ENCODE measurements around the gene NGB.
A peak's percentile ranks its signal among the peaks of the same experiment; 100 is the strongest.
"Not testable (repeated sequence)": the region's sequence is repeated elsewhere in the genome, so short reads cannot be mapped to it uniquely, and the experiment has no call there.

NGB gene, protein sequence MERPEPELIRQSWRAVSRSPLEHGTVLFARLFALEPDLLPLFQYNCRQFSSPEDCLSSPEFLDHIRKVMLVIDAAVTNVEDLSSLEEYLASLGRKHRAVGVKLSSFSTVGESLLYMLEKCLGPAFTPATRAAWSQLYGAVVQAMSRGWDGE

DNA sequence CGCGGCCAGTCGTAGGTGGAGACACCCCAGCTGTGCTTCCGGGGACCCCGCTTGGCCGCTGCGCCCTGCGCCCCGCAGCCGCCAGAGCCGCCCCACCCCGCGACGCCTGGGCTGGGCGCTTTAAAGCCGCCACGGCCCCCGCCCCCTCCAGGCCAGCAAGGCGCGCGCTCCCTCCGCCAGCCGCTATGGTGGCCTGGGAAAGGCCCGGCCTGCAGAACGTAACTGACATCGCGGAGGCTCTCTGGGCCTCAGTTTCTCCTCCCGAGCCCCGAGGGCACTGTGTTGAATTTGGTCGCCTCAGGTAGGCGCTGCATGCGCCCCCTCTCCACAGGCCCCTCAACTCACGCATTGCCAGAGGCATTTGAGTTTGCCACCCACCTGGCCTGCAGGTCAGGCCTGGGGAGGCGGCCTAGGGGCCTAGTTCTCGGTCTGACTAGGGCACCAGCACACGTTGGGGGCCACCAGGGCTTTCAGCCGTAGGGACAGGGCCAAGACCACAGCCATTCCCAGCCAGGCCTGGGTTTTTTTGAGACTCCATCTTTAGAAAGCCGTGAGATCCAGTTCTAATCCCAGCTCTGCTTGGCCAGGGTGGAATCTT, at the start of gene NGB:
Gene NGB (minus strand): TSS at position 94 of the 598 bp plus-strand sequence. CDS start 269 bp downstream, outside the sequence.
- no peak for FAIRE-seq

DNA sequence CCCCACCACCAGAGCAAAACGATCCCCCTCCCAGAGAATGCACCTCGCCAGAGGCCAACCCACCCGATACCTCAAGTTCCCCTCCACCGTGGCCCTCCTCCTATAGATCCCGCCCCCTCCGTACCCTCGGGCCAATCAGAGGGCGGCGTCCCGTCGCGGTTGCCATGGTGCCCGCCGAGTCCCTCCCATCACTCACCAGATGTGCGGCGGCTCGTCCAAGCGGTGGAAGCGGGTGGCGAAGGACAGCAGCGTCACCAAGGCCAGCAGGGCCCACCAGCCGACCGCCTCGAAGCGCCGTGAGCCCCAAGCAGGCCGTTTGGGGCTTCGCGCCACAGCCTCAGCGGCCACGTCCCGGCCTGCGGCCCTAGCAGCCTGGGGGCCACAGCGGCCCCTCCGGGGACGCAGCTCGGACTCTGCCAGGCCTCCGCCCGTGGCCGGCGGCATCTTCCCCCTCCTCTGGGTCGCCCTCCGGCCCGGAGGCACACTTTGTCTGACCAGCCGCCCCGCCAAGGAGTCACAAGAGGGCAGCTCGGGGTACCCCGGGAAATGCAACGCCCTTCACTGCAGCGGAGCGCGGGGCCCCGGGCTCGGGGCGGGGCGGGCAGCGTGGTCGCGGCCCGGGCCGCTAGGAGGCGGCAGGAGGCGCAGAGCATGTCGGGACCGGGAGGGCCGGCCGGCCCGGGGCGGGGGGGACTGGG, 49.4 kb upstream of the NGB start, which contains the start of gene POMT2:
Gene POMT2 (minus strand): TSS at position 646 of the 698 bp plus-strand sequence. CDS start 202 bp downstream, at position 444.
- FAIRE-seq = no peak

- FAIRE-seq = no peak
Observed at GRCh38 chr14:77319422-77319821, 48.4 kb upstream of the NGB start.

DNA sequence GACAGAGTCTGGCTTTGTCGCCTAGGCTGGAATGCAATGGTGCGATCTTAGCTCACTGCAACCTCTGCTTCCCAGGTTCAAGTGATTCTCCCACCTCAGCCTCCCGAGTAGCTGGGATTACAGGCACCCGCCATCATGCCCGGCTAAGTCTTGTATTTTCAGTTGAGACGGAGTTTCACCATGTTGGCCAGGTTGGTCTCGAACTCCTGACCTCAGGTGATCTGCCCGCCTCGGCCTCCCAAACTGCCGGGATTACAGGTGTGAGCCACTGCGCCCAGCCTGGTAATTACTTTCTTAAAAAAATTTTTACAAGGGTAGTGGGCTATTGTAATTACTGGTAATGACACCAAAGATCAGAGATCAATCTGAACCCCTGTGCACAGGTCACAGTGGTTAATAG, 47.8 kb upstream of the NGB start:
- not testable (repeated sequence) for FAIRE-seq

DNA sequence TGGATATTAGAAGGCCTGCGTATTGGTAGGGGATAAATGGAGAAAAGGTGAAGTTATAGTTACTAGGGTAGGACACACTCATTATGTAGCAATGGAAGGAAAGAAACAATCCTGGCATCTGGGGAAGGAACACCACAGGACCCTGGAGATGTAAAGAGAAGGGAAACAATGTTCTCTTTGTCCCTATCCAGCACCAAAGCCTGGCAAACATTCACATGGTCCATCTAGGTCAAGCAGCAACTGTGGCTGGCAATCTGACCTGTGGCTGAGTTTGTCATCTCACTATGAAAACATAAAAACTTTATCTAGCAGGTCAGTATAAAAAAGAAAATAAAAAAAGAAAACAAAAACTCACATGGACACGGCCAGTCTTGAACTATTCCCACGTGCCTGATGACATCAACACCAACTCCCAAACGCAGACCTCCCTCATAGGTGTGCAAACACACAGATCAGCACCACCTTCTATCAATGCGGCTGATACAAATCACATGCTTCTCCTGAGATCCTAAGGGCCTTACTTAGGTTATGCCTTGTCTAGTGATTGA, 47.1 kb upstream of the NGB start:
- FAIRE-seq = no peak

- no peak for FAIRE-seq
Observed at GRCh38 chr14:77316872-77317301, 45.9 kb upstream of the NGB start.

DNA sequence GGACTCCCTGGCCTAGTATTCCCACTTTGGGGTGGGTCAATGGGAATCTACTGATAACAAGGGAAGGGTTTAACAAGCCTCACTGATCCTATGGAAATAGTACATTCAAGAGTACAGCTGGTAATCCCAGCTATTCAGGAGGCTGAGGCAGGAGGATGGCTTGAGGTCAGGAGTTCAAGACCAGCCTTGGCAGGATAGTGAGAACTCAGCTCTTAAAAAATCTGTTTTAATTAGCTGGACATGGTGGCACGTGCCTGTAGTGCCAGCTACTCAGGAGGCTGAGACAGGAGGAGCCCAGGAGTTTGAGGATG, 45.1 kb upstream of the NGB start:
- no peak for FAIRE-seq

DNA sequence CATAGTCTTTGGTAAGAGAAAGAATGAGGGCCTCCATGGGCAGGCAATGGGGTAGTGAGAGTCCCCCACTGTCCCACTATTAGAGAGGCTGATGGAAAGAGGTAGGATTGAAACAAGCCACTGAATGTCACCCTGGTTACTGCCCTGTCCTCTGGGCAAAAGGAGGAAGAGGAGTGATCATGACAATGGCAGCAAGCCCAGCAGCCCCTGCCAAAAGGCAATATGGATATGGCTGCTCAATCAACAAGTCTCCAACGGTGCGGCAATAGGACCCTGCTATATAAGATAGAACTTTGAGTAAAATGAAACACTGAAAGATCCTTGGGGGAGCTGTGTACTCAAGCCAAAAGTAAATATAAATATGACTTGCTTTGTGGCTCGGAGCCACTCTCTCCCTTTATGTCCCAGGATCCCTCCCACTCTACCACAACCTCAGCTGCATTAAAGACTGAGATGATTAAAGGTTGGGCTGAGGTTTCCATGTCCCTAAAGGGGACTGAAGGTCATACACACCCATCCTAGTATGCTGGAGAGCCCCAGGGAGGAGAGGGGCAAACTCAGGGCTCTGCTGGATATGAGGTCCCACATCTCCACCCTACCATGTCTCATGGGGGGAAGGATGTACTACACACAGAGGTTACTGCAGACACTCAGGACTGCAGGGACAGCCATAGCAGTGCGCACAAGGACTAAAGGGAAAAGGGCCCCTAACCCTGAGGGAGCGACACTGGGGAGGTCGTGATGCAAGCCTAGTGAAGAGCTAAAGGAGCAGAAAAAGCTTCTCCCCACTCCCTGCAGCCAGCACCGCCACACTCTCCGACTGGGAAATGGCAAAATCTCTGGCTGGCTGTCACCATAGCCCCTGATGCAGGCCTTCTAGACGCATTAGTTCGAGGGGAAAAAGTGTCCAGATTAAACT, 43.8 kb upstream of the NGB start:
- FAIRE-seq = no peak

DNA sequence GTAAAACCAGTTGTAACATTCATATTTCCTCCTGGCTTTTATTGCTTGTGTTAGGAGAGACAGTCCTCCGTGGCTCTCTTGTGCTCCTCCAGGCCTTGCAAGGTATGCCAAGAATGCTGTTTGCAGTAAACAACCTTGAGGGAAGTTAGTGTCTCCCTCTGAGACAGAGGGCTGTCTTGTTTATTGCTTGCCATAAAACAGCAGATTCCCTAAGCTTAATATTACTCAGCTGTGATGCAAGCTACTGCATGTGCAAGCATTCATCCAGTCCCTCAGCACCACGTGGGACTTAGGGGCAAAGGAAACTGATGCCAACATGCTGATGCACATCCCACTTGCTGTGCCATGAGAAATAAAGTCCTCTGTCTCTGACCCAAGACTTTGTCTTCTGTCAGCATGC, 43.0 kb upstream of the NGB start:
- FAIRE-seq = no peak

GRCh38 chr14:77313371-77313770, 42.4 kb upstream of the NGB start:
- FAIRE-seq = no peak

- FAIRE-seq = no peak
Observed at GRCh38 chr14:77311217-77311616, 40.2 kb upstream of the NGB start.

DNA sequence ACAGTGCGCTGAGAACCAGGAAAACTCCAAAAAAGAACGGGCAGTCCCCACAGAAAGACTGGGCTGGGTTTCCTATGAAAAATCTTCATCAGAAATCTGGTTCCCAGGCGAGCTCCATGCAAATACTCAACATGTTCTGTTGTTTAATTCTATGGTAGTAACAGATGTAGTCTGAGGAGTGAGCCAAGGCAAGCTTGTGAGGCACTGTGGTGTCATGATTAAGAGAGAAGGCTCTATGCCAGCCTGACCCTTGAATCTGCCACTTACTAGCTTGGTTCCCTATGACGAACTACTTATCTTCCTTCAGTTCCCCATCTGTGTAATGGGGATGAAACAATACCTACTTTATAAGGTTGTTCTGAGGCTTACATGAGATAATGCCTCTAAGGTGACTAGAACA, 39.0 kb upstream of the NGB start:
- no peak for FAIRE-seq

- no peak for FAIRE-seq
Observed at GRCh38 chr14:77309131-77309530, 38.1 kb upstream of the NGB start.

DNA sequence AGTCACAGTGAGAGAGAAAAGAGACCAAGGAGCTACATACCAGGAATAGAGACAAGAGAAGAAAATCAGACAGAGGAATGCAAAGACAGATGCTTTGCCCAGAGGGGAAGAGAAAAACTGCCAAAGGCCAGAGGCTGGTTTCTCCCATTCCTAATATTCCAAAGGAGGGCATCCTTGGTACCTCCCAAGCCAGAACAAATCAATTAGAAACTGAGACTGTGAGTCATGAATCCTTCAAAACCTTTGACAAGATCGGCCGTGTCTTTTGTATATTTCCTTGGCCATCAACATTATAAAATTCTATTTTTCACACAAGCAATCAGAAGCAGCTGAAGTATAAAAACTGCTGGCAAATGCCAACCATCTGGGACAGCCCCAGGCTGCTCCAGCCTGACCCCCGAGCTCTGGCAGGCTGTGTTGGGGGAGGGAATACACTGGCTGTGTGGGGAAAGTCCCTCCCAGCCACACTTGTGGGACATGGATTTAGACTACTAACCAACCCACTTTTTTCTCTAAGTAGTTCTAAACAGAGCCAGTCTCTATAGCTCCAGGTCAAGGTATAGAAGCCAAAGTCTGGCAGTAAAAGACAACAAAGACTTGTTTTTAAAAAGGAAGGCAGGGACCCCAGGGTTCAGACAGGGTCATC, 36.0 kb upstream of the NGB start:
- FAIRE-seq = no peak

DNA sequence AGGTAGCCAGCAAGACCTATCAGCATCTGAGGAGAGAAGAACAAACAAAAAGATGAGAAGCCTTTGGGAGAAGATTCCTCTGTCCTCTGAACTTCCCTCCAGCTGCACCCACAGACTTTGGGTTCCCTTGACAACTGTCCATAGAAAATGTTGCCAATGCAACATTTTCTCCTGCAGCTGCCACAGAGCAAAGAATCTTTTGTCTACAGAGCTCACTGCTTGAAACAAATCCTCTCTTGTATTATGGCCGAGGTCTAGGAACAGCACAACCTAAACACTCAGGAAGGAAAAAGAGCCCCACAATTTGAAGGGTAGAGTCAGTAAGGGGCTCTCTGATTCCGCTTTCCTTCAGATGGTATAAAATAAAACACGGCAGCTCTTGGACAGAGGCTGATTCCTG, 35.4 kb upstream of the NGB start:
- FAIRE-seq = no peak

DNA sequence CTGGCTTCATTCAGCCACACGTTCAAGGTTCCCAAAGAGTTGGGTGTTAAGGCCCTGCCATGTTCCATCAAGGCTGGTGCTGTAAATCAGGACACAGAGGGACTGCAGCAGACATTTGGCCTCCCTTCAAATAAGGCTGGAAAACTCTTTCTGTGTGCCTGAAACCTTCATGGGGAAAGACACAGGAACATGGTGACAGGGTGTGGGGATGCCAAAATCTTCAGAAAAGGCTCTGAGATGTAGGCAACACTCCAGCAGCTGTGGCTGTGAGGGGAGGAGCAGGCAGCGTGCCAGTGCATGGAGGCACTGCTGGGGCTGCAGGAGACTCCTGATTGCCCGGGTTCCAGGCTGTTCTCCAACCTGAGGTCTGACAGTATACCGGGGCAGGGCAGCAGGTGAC, 34.7 kb upstream of the NGB start:
- no peak for FAIRE-seq

GRCh38 chr14:77303417-77304156, 32.6 kb upstream of the NGB start:
- peak; percentile 99 for FAIRE-seq

GRCh38 chr14:77302926-77303325, 31.9 kb upstream of the NGB start:
- FAIRE-seq = peak; percentile 96

DNA sequence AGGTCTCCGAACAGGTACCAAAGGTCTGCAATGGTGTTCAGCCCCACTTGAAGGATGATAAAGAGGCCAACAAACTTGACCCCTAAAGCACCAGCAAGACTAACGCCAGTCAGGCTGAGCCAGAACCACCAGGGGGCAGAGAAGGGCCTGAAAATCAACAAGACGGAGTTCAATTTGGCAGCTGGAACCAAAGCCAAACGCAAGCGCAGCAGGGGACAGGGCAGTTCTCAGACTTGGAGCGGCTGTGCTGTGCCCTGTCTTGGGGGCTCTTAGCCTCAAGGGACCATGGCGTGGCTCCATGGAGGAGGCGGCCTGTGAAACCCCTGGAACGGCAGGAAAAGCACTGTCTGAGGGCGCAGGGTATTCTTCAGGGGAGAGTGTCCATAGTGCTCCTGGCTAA, 30.1 kb upstream of the NGB start:
- peak; percentile 86 for FAIRE-seq

DNA sequence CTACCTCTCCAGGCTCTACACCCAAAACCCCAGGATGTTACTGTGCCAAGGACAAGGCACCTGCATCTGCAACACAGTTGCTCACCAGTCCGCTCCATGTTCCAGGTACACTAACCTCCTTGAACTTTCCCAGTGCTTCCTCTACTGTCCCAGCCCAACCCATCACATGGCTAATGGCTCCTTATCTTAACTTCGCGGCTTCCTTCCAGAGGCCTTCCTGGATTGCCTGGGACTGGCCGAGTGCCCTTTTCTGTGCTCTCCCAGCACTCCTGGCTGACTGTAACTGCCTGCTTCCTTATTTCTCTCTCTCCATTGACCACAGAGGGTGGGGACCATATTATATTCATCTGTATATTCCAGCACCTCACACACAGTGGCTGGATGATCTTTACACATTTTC, 28.8 kb upstream of the NGB start:
- no peak for FAIRE-seq

GRCh38 chr14:77296906-77297305, 25.9 kb upstream of the NGB start:
- FAIRE-seq = no peak

DNA sequence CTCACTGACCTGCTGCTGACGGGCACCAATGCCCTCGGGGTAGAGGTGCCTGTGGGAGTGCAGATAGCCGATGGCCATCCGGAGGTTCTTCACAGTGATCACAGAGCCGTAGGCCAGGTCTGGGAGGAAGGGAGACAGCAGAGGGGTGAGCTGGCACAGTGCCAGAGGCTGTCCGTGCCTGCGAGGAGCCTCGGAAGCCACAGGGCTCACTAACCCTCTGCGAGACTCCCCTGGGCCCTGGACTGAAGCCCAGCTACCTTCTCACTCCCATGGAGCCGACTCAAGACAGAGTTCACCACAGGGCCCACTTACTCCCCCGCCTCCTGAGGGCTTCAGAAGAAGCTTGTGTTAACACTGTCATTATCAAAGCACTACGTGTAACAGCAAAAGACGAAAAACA, 25.1 kb upstream of the NGB start:
- FAIRE-seq = no peak
